Duodenal mucosa (tissue), 2 donors: Measurements from ENCODE around the gene TUBB.

Experiments
- H3K27ac ChIP-seq: one replicate; pipeline ENCODE4 v1.7.0; 2013; ENCODE audit warnings: low read depth, low read length
- H3K27me3 ChIP-seq, 2 donors: one replicate each; pipeline ENCODE4 v1.7.0; 2013; ENCODE audit warnings: low read length in 2 of 2, control low read depth in 1 of 2; ENCODE audit not compliant: insufficient read depth in 2 of 2, control insufficient read depth in 1 of 2
- H3K36me3 ChIP-seq, 2 donors: one replicate each; pipeline ENCODE4 v1.7.0; 2013; ENCODE audit warnings: low read length in 2 of 2, control low read depth in 1 of 2; ENCODE audit not compliant: insufficient read depth in 2 of 2, control insufficient read depth in 1 of 2
- H3K4me1 ChIP-seq, 2 donors: one replicate each; pipeline ENCODE4 v1.7.0; 2013; ENCODE audit warnings: low read length in 2 of 2, control low read depth in 1 of 2; ENCODE audit not compliant: insufficient read depth in 2 of 2, control insufficient read depth in 1 of 2
- H3K4me3 ChIP-seq, 2 donors: one replicate each; pipeline ENCODE4 v1.7.0; 2013; ENCODE audit warnings: low read length in 2 of 2, low read depth in 1 of 2
- H3K9ac ChIP-seq, 2 donors: one replicate each; pipeline ENCODE4 v1.7.0; 2013; ENCODE audit warnings: low read length in 2 of 2, low read depth in 1 of 2
- H3K9me3 ChIP-seq, 2 donors: one replicate each; pipeline ENCODE4 v1.7.0; 2013; ENCODE audit warnings: low read length in 2 of 2, control low read depth in 1 of 2; ENCODE audit not compliant: control insufficient read depth in 1 of 2

The TUBB gene

DNA sequence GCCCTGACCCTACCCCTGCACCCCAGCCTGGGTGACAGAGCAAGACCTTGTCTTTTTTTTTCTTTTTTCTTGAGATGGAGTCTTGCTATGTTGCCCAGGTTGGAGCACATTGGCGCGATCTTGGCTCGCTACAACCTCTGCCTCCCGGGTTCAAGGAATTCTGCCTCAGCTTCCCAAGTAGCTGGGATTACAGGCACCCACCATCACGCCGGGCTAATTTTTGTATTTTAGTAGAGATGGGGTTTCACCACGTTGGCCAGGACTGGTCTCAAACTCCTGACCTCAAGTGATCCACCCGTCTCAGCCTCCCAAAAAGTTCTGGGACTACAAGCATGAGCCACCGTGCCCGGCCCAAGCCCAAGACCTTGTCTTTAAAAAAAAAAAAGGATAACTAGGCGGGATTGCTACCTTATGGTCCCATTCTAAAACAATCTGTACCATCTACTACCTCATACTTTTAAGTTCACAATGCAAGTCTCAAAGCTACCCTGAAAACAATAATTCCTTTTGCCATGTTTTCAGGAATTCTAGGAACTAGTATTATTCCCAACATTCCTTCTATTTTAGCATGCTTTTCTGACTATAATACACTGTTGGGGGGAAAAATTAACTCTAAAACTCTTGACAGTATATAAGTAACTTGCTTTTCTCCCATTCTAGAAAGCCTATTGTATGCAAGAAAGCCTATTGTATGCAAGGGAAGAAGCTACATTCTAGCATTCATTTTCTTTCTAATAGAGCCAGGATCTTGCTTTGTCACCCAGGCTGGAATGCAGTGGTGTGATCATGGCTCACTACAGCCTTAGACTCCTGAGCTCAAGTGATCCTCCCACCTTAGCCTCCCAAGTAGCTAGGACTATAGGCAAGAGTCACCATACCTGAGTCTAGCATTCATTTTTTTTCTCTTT lies 6.6 kb downstream of the TUBB start:
- Histone ChIP-seq H3K9ac (no peak overlapping the region), H3K9me3 (no peaks in the 10 kb centered on the region), H3K4me3 (no peak overlapping the region), H3K27me3 (no peaks in the 10 kb centered on the region), H3K36me3 (peaks cover 34 to 79% of the 10 kb centered on the region in 2 donors), H3K27ac (no peak overlapping the region), H3K4me1 (peaks cover 18 to 37% of the 10 kb centered on the region in 2 donors)

DNA sequence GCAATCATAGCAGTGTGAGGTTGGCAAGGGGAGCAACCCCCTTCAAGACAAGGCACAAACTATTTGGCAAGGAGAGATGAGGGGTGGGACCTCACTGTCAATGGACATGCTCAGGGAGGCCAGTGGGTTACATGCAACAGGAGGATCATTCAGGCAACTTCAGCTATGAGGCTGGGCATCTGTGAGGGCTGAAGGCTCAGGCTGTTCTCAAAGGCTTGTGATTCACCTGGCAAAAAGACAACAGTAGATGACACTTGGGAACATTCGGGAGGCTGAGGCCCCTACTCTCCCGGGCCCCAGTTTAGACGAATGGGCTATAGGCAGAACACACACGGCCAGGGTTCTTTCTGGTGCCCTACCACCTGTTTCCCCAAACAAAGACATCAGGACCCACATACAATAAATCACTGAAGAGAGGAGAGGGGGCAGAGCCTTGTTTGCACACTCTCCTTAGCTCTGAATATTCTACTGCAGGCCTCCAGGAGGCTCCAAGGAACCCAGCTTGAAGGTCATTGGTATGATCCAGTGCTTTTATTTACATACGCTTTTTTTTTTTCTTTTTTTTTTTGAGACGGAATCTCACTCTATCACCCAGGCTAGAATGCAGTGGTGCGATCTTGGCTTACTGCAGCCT lies 7.9 kb downstream of the TUBB start:
- H3K9ac ChIP-seq, result no peak overlapping the region

GRCh38 chr6:30730601-30731435 lies 10.7 kb downstream of the TUBB start:
- no peaks in the 10 kb centered on the region for H3K27me3 ChIP-seq
- H3K9me3 ChIP-seq, result no peaks in the 10 kb centered on the region
- H3K4me1 ChIP-seq, result peaks cover 11 to 15% of the 10 kb centered on the region in 2 donors
- no peak overlapping the region for H3K27ac ChIP-seq
- peak overlapping the region; percentile 26 to 60 for H3K4me3 ChIP-seq
- H3K9ac ChIP-seq, result peak overlapping the region; percentile 41 to 69
- peaks cover 19 to 74% of the 10 kb centered on the region in 2 donors for H3K36me3 ChIP-seq

More for the DNA sequence above, 7.9 kb downstream of the TUBB start:
- Histone ChIP-seq H3K27me3 (no peaks in the 10 kb centered on the region), H3K9me3 (no peaks in the 10 kb centered on the region), H3K27ac (no peak overlapping the region), H3K4me3 (no peak overlapping the region), H3K4me1 (peaks cover 14 to 25% of the 10 kb centered on the region in 2 donors), H3K36me3 (peaks cover 31 to 83% of the 10 kb centered on the region in 2 donors)

DNA sequence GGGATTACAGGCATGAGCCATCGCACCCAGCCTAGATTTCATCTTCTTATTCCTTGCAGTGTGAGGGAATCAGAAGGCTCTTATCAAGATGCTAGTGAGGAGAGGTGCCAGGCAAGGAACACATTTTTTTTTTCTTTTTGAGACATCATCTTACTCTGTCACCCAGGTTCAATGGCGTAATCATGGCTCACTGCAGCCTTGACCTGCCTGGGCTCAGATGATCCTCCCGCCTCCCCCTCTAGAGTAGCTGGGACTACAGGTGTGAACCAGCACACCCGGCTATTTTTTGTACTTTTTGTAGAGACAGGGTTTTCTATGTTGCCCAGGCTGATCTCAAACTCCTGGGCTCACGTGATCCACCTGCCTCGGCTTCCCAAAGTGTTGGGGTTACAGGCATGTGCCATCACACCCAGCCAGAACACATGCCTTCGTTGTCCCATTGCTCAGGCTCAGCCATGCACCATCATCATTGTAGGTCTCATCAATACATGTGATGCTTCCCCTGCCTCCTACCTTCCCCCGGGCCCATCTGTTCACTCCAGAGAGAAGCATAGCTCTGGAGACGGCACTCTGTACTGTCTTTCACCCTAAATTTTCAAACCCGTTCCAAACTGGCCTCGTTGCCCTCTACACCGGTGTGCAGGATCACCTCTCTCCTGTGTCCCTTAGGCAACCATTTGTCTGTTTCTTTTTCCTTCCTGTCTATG lies 12.2 kb downstream of the TUBB start:
- Histone ChIP-seq H3K36me3 (peaks cover 16 to 64% of the 10 kb centered on the region in 2 donors), H3K4me3 (no peak overlapping the region), H3K27ac (no peak overlapping the region), H3K27me3 (no peaks in the 10 kb centered on the region), H3K9me3 (no peaks in the 10 kb centered on the region), H3K9ac (no peak overlapping the region), H3K4me1 (peaks cover 12 to 19% of the 10 kb centered on the region in 2 donors)

DNA sequence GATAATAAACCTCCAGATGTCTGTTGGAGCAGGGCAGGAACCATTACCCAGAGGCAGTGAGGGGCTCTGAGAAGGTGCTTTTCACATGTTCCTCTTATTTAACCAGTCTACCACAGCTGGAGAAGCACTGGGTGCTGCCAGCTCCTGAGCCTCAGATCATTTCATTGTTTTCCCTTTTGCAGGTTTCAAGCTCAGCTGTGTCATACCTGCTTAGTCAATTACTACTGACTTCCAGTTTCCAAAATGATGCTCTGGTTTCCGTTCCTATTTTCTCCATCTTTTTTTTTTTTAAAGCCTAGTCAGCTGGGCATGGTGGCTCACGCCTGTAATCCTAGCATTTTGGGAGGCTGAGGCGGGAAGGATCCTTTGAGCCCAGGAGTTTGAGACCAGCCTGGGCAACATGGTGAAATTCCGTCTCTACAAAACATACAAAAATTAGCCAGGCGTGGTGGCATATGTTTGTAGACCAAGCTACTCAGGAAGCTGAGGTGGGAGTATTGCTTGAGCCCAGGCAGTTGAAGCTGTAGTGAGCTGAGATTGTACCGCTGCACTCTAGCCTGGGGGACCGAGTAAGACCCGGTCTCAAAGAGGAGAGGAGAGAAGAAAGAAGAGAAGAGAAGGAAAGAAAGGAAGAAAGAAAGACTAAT lies 15.6 kb downstream of the TUBB start:
- Histone ChIP-seq H3K27me3 (no peaks in the 10 kb centered on the region), H3K9me3 (no peaks in the 10 kb centered on the region), H3K9ac (no peak overlapping the region), H3K36me3 (peaks cover 23 to 59% of the 10 kb centered on the region in 2 donors), H3K4me1 (peaks cover 28 to 37% of the 10 kb centered on the region in 2 donors), H3K4me3 (no peak overlapping the region), H3K27ac (no peak overlapping the region)

DNA sequence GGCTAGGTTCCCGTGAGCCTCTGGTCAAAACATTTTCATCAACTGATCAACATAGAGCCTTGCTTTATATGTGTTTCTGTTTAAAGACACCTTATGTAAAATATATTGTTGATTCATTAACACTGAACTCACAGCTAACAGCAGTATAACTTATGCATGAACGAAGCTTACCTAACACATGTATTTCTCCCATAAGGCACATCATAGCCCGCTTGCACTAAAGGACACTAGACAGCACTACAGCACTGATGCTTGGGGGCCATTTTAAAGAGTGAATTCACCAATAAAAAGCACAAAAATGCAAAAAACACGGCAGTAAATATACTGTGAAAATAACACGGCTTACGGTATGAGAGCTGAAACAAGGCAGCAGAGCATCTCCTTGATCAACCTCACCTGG lies 18.4 kb downstream of the TUBB start:
- Histone ChIP-seq H3K9ac (no peak overlapping the region), H3K4me1 (peaks cover 36 to 45% of the 10 kb centered on the region in 2 donors), H3K27ac (no peak overlapping the region), H3K36me3 (peaks cover 23 to 44% of the 10 kb centered on the region in 2 donors), H3K9me3 (no peaks in the 10 kb centered on the region), H3K4me3 (no peak overlapping the region), H3K27me3 (no peaks in the 10 kb centered on the region)

- peaks cover 36 to 51% of the 10 kb centered on the region in 2 donors for H3K4me1 ChIP-seq
- no peak overlapping the region for H3K4me3 ChIP-seq
- H3K27ac ChIP-seq, result no peak overlapping the region
- H3K9me3 ChIP-seq, result no peaks in the 10 kb centered on the region
- H3K36me3 ChIP-seq, result peaks cover 23 to 33% of the 10 kb centered on the region in 2 donors
- no peak overlapping the region for H3K9ac ChIP-seq
- no peaks in the 10 kb centered on the region for H3K27me3 ChIP-seq
Observed at GRCh38 chr6:30740540-30740870, 20.4 kb downstream of the TUBB start.

DNA sequence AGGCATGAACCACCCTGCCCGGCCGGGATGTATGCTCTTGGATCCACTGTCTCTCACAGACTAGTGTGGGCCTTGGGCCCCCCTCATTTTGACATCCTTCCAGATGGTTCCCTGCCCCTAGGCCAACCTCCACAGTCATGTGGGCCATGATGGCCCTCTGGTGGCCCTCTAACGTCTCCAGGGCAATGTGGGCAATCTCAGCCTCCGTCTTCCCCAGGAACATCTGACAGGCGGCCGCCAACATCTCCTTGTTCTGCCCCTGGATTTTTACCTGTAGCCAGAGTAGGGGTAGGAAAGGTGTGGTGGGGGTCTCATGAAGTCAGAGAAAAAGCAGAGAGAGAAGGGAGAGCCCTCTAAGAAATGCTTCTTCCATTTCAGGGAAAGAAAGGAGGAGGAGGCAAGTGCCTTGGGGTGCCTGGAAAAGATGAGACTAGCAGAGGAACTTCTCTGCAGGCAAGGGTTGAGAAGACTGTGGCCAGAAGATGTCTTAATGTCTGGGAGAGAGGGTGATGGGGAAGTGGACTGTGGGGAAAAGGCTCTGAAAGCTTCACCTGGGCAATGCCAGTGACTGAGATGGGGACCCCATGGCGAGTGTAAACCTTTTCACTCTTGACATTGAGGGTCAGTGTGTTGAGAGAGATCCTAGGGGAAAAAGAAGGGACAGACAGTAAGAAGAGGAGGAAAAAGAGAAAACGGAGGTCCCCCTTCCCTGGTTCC lies 21.1 kb downstream of the TUBB start:
- Histone ChIP-seq H3K9ac (peak overlapping the region; percentile 94), H3K27me3 (no peaks in the 10 kb centered on the region), H3K4me3 (peak overlapping the region; percentile 89 to 92), H3K27ac (peak overlapping the region; percentile 88), H3K36me3 (peaks cover 23 to 26% of the 10 kb centered on the region in 2 donors), H3K9me3 (no peaks in the 10 kb centered on the region), H3K4me1 (peaks cover 36 to 51% of the 10 kb centered on the region in 2 donors)
